Measurements from ENCODE around the gene CEP350. TPM values are rescaled to one million over a fixed set of nuclear protein-coding genes. Genes with fewer than 3 reads are reported as not detected.
A peak's percentile ranks its signal among the peaks of the same experiment; 100 is the strongest.

CEP350 gene
- total RNA-seq, 1 experiment from 2014 or later, result 42.2 TPM

DNA sequence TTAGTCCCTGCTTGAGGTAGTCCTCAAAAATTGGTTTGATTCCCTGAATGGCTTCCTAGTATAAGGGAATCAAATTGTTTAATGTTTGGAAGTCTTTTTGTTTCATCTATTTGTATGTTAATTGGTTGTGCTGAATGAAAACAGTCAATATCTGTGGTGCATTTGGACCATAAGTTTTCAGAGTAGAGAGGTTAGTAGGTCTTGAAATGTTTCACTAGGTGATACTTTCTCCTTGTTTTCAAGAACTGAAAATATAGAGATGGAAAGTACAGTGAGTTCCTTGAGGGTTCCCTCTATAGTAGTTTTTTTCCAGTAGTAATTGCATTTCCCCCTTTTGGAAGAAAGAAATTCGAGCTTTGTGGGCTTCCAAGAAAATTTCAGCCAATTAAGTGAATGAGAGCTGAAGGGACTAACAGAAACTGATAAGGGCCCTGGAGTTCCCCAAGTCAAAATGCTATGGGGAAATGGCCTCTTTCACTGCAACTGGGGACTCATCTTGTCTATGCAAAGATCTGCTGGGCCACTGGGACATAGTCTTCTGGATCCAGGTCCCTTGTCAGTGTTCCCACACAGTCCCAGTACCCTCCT is 18.6 kb upstream of the CEP350 start:
- no TSS peak for BruUV-seq (replicated peaks)
- POLR2A ChIA-PET (ENCODE audit: low non-redundant PET), result no interaction called here
- H3K27me3 ChIP-seq (replicated peaks; ENCODE audit: insufficient read depth, low read depth, low read length, poor library complexity), result peaks cover 76% of the 10 kb centered on the region
- CTCF ChIA-PET, result no interaction called here
- TF ChIP-seq EZH2 (IDR thresholded peaks at IDR 0.05; ENCODE audit: borderline replicate concordance, low read depth, low read length, poor library complexity, severe bottlenecking) (no peak), CTCF (conservative IDR thresholded peaks at IDR 0.05; ENCODE audit: low read depth, low read length) (no peak)
- no peak for DNase-seq (ENCODE audit: low spot score)
- no peak overlapping the region for H3K4me3 ChIP-seq (ENCODE audit: low read depth, low read length, poor library complexity, severe bottlenecking)
- intact Hi-C loops (cut with micrococcal nuclease; ENCODE audit: unreplicated experiment), result no loop called here
- H3K27ac ChIP-seq (ENCODE audit: low read depth, low read length, poor library complexity, severe bottlenecking), result no peak overlapping the region
- no peaks in the 10 kb centered on the region for H3K36me3 ChIP-seq (ENCODE audit: insufficient read depth, low read length, poor library complexity, severe bottlenecking)
- no peaks in the 10 kb centered on the region for H3K9me3 ChIP-seq (ENCODE audit: low read depth, low read length, poor library complexity, severe bottlenecking)
- H3K4me1 ChIP-seq (ENCODE audit: insufficient read depth, low read length, poor library complexity, severe bottlenecking), result peaks cover 18% of the 10 kb centered on the region

GRCh38 chr1:179937668-179938254 is 16.8 kb upstream of the CEP350 start:
- peaks cover 79% of the 10 kb centered on the region for H3K27me3 ChIP-seq (replicated peaks; ENCODE audit: insufficient read depth, low read depth, low read length, poor library complexity)
- H3K36me3 ChIP-seq (ENCODE audit: insufficient read depth, low read length, poor library complexity, severe bottlenecking), result no peaks in the 10 kb centered on the region
- no peak overlapping the region for H3K4me3 ChIP-seq (ENCODE audit: low read depth, low read length, poor library complexity, severe bottlenecking)
- peak; percentile 84 for DNase-seq (ENCODE audit: low spot score)
- H3K9me3 ChIP-seq (ENCODE audit: low read depth, low read length, poor library complexity, severe bottlenecking), result no peaks in the 10 kb centered on the region
- CTCF ChIA-PET, result interaction anchor here (0.6 kb wide), 1 partner anchor 123 kb away, joined by 4 read pairs; no protein-coding TSS in a partner anchor
- H3K27ac ChIP-seq (ENCODE audit: low read depth, low read length, poor library complexity, severe bottlenecking), result no peak overlapping the region
- TF ChIP-seq CTCF (conservative IDR thresholded peaks at IDR 0.05; ENCODE audit: low read depth, low read length) (no peak), EZH2 (IDR thresholded peaks at IDR 0.05; ENCODE audit: borderline replicate concordance, low read depth, low read length, poor library complexity, severe bottlenecking) (no peak)
- peaks cover 18% of the 10 kb centered on the region for H3K4me1 ChIP-seq (ENCODE audit: insufficient read depth, low read length, poor library complexity, severe bottlenecking)
- POLR2A ChIA-PET (ENCODE audit: low non-redundant PET), result no interaction called here
- intact Hi-C loops (cut with micrococcal nuclease; ENCODE audit: unreplicated experiment), result no loop called here
- no TSS peak for BruUV-seq (replicated peaks)

DNA sequence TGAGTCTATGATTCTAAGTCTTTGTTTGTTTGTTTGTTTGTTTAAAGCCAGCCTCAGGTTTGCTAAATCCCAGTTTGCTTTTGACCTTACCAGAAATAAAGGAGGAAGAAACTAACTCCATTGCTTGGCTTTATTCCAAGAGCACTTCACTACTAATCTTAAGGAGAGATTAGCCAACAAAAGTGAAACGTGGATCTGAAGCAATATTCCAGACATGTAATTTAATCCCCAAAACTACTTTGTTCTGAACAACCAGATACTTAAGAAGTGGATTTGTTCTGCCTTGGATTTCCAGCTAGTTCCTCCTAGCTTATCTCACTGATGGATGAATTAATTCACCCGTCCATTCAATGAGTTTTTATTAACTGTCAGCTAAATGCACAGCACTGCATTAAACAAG is 15.9 kb upstream of the CEP350 start:
- no peaks in the 10 kb centered on the region for H3K9me3 ChIP-seq (ENCODE audit: low read depth, low read length, poor library complexity, severe bottlenecking)
- intact Hi-C loops (cut with micrococcal nuclease; ENCODE audit: unreplicated experiment), result no loop called here
- peak; percentile 89 for DNase-seq (ENCODE audit: low spot score)
- H3K27me3 ChIP-seq (replicated peaks; ENCODE audit: insufficient read depth, low read depth, low read length, poor library complexity), result peaks cover 69% of the 10 kb centered on the region
- H3K4me1 ChIP-seq (ENCODE audit: insufficient read depth, low read length, poor library complexity, severe bottlenecking), result peaks cover 18% of the 10 kb centered on the region
- POLR2A ChIA-PET (ENCODE audit: low non-redundant PET), result no interaction called here
- H3K36me3 ChIP-seq (ENCODE audit: insufficient read depth, low read length, poor library complexity, severe bottlenecking), result no peaks in the 10 kb centered on the region
- no peak overlapping the region for H3K4me3 ChIP-seq (ENCODE audit: low read depth, low read length, poor library complexity, severe bottlenecking)
- TF ChIP-seq CTCF (conservative IDR thresholded peaks at IDR 0.05; ENCODE audit: low read depth, low read length), result no peak
- no peak for TF ChIP-seq EZH2 (IDR thresholded peaks at IDR 0.05; ENCODE audit: borderline replicate concordance, low read depth, low read length, poor library complexity, severe bottlenecking)
- CTCF ChIA-PET, result no interaction called here
- BruUV-seq (replicated peaks), result no TSS peak
- H3K27ac ChIP-seq (ENCODE audit: low read depth, low read length, poor library complexity, severe bottlenecking), result no peak overlapping the region
